Non-pigmented ciliary epithelial cell (primary cell): ENCODE results near the gene ABTB2.

Experiments used
- DNase-seq: peaks from one replicate; pipeline ENCODE4 v3.0.0-alpha.2; 2010; ENCODE audit warnings: low read depth

Gene ABTB2

DNA sequence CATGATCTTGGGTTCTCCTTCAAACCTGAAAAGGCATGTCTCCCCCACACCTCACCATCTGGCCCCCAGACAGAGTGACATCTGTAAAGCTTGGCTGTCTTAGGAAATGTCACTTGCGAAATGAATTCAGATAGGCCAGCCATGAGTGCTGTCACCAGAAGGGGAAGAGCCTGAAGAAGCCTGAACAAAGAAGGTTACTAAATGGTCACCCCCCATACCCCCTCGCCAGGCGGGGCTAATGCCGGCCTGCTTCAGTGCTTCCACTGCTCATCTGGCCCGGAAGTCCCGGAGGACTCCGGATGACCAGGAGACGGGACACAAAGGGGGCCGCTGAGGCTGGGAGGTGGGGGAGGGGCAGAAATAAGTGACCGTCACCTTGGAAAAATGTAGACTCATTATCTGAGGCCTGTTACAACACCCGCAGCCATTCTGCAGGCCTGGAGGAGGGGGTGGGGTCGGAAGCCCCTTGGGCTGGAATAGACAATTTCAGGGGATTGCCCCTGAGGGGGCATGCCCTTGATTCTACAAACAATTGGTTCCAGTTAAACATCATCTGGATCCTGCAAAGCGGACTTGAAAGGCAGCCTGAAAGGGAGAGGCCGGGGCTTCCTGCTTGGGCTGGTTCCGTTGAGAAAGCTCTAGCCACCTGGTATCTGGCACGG is 209.2 kb downstream of the ABTB2 start:
- DNase-seq, result no peak

DNA sequence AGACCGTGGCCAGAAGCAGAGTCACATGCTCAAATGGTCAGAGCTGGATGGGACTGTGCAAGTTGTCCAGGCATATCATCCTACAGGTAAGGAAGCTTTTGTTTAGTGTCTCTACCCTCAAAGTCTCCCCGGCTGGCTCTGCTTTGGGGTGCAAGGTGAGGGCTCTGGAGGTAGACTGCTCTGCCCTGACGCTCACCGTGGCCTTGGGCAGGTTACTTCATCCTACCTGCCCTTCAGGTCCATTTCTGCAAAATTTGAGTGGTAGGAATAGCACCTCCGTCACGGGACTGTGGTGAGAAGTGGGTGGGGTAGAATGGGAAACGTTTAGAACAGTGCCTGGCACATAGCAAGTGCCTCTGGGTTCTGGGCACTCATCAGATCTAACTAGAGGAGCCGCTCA is 210.2 kb downstream of the ABTB2 start:
- DNase-seq, result no peak

DNA sequence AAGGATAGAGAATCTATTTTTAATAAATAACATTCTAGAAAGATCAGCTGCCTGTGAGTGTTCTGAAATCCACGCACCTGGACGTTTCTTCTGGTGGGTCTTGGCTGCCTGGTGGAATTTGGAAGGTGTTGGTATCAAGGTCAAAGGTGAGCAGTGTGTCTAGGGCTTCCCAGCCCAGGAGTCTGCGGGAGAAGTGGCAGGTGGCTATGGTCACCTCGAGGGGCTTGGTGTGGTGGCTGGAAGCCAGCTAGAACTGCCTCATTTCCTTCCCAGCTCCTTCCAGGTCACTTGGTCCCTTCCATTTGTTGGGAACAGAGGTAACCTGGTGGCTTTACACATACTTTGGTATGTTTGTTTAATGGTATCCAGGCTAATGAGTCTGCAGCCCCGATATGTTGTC is 210.9 kb downstream of the ABTB2 start:
- no peak for DNase-seq

DNA sequence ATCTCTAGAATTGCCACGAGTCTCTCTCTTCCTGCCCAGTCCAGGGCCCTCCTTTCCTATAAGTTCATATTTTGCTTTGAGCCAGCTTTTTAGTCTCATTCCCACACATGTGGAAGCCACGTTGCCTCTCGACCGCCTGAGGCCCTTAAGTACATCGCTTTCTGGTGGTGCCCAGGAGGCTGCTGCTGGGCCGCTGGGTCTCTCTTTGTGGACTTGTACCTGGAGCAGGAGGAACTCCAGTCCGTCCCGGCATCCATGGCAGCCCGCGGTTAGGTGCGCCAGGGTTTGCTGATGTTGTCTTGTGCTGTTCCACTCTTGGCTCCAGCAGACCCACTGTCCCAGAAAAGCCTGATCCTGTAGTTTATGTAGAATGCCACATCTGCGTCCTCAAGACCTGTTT is 211.4 kb downstream of the ABTB2 start:
- no peak for DNase-seq

DNA sequence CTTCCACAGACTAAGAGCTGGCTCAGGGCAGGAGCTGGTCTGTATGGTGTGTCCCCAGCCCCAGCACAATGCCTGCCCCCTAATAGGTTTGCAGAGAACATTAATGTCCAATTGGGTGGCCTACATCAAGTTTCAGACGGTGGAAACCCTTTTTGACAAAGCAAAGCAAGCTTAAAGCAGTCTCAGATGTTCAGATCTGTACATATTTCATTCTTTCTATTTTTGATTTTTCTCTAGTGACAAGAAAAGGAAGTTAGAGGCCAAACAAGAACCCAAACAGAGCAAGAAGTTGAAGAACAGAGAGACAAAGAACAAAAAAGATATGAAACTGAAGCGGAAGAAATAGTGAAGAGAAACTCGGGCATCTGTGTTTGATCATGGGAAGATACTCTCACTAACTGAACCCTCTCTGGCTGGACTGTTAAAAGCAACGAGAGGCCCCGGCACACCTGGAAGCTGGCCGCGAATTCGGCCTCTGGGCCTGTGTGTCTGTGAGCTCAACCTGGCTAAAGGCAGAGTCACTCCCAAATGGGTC is 211.9 kb downstream of the ABTB2 start:
- DNase-seq, result no peak

DNA sequence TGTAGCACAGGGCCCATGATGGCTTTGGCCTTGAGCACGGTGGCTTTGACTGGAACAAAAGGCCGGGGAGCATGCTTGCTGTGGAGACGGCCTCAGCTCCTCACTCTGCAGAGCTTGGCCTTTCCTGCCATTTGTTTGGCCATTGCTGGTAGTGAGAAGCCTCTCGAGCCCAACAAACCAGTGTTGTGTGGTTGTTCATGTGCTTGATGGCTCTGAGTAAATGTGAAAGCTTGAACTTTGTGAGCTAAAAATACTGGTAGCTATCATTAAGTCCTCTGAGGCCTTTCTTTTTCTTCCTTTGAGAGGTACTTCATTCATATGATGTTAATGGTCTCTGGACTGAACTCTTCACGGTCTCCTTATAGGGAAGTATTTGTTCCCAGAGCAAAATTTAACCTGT is 212.7 kb downstream of the ABTB2 start:
- DNase-seq, result no peak

DNA sequence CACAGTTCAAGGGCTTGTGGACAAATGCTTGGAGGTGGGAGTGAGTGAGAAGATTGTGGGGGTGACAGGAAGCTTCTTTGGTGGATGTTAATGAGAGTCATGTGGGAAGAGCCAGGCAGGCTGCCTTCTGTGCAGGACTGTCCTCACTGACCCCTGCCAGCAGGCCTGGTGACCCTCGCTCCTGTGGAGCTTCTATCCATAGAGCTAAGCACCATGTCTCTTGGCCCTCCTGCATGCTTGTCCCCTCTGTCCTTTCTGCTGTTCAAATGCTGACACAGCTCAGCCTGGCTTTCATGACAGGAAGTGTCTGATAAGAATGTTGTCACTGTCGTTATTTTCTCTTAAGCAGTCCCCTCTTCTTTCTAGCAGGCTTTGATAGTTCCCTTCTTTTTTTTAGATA is 214.8 kb downstream of the ABTB2 start:
- no peak for DNase-seq

DNA sequence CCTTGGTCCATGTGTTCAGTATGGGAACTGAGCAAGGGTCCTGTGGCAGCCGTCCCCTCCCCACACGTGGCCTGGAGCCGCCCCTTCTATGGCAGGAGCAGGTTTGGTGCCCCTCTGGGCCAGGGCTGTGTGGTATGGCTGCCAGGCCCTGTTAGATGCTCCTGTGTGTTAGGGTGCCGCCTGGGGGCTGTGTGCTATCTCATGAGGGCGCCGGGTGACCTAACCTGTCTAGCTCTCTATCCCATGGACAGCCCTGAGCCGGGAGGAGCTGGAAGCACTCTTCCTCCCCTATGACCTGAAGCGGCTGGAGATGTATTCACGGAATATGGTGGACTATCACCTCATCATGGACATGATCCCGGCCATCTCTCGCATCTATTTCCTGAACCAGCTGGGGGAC is 217.7 kb downstream of the ABTB2 start:
- no peak for DNase-seq

DNA sequence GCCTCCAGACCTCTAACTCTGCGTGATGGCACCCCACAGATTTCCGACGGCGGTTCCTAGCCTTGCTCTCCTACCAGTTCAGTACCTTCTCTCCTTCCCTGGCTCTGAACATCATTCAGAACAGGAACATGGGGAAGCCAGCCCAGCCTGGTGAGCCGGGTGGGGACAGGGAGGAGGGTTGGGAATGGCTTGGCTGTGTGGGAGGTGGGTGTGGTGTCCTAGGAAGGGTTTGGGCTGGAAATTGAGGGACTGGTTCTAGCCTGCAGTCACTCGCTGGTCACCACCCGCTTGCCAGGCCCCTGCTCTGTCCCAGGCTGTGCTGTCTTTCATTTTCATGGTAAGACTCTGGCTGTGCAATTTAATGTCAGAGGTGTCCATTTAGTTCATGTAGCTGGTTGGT is 218.5 kb downstream of the ABTB2 start:
- DNase-seq, result no peak

DNA sequence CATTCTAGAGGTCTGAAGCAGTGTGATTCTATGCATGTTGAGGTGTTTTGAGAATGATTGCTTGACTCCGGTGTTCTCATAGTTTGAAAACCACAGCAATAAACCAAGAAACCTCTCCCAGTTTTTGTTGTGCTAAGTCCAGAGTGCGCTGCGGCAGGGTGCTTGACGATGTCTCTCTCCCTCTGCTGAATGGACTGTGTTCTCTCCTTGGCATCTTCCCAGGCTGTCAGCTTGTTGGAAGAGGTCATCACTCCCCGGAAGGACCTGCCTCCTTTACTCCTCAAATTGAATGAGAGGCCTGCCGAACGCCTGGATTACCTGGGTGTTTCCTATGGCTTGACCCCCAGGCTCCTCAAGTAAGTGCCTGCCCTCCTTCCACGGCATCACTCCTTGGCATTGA is 221.4 kb downstream of the ABTB2 start:
- DNase-seq, result no peak

DNA sequence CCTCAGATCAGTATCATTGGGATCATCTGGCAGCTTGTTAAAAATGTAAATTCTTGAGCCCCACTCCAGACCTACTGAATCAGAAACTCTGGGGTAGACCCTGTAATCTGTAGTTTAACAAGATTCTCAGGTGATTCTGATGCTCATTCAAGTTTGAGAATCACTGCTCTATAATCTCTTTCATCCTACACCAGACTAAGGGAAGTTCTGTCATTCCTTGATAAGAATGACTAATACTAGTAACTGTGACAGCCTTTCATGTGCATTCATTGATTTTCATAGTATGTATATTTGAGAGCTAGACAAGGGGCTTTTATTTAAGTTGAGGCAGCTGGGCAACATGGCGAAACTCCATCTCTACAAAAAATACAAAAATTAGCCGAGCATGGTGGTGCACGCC is 222.4 kb downstream of the ABTB2 start:
- no peak for DNase-seq

DNA sequence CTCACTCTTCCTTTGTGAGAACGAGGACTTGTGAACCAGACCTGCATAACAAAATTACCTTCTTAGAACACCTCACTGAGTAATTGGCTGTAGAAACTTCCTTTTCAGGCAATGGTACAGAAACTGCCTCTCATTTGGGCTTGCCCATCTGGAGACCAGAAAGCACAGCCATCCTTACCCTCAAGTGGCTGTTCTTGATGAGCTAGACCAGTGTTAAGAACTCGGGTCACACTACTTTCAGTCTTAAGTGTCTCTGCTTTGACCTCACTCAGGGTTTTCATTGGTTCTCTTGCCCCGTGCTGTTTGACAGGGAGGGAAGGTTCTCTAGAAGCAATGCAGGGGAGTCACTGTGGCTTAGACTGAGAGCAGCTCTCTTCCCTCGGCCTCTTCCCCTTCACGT is 223.0 kb downstream of the ABTB2 start:
- no peak for DNase-seq

DNA sequence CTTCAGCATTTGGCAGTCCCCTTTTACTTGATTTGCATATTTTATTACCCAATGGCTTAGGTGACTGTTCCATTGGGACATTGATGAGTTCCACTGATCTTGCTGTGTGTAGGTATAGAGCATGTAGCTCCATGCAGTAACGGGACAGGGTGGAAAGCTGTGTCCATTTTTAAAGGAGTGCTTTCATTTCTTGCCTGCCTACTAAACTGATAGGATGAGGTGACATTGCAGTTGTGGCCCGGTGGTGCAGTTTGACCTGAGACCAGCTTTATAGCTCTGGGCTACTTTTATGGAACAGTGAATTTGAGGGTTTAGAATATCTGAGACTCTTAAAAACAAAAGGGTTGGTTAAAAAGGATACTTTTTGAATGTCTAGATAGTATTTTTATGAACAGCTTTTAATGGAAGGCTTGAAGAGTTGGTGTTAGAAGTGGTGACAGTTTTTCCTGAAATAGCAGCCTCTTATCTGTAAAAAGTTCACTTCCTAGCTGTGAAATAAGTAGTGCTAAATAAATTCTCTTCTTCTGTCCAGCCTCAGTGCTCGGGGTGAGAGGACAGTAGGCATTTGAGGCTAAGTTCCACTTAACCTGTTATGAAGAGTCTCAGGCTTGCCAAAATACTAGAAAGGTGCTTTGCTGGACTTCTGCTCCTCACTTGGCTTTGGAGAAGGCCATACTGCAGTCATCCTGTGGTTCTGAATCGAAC is 225.4 kb downstream of the ABTB2 start:
- no peak for DNase-seq

DNA sequence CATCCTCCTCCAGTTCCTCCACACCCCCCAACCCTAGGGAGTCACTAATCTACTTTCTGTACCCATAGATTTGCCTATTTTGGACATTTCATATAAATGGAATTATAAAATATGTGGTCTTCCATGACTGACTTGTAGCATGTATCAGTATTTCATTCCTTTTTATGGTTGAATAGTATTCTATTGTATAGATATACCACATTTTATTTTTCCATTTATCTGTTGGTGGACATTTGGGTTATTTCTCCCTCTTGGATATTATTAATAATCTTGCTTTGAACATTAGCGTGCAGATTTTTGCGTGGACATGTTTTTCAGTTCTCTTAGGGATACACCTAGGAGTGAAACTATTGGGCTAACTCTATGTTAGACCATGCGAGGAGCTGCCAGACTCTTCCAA is 229.0 kb downstream of the ABTB2 start:
- DNase-seq, result no peak

DNA sequence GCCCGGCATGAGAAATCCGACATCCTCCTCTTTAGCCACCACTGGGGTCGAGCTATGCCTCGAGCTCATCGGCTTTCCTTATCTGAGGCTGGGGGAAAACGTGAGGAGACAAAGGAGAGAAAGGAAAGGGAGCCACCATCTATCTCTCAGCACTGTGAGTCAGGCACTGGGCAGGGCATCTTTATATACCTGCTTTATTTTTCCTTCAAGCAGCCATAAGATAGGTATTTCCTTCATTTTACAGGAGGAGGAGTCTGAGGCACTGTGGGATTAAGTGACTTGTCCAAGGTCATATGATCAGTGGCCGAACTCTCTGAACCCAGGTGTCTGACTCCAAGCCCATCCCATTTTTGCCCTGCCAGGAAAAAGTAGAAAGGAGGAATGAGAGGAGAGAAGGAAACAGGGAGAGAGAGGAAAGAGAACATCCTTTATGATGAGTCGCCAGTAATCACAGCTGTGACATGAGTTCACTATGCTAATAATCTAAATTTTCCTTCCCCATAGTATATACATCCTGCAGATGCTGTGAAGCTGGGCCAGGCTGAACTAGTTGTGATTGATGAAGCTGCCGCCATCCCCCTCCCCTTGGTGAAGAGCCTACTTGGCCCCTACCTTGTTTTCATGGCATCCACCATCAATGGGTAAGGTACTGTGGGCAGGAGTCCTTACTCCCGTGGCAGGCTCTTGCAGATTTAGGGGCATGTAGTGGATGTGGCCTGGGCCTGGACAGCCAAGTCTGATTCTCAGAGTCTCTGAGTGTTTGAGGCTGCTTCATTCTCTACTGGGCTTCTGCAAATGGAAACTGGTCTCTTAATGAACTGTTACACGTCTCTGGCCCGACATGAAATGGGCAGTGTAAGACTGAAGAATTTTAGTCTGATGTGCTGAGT is 230.6 kb downstream of the ABTB2 start:
- no peak for DNase-seq

DNA sequence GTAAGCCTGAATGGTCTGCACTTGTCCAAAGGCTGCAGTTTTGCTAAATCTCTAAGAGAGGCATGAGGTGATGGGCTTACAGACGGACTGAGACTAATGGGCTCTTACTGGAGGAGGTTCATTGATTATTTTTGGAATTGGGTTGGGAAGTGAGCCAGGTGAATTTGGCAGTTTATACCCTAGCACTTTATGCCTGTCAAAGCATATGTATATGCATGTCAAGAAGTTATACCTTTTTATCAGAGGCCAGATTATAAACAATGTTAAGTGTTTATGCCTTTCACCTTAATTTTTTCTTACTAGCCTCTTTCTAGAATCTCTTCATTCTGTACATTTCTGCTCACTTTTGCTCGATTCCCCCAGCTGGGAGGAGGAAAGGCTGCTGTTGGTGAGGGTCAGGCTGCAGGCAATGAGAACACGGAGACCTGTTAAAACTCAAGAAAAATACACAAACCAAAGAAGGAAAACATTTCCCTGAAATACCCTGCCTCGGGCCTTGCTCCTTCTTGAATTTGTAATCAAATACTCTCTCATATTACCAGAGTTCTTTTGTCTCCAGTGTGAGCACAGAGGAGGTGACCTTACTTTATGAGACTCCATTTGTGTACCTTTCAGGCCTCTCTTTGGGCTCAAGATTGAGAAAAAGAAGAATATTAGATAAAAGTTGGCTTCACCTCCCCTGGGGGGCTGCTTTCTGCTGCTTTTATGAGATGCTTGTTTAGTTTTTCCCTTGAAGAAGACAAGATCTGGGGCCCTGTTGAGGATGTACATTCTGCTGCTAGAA is 232.7 kb downstream of the ABTB2 start:
- no peak for DNase-seq

DNA sequence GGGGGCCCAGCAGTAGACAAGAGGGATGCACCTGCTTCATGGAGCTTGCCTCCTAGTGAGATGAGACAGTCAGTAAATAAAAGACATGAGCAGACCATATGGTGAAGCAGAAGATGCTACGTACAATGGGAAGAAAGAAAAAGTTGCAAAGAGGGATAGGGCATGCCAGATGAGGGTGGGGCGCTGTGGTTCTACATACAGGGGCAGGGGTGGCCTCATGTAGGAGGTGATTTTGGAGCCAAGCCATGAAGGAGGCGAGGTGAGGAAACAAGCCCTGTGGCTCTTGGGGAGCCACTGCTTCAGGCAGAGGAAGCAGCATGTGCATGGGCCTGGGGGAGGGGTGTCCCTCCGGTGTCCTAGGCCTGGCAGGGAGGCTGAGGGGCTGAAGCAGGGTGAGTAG is 237.2 kb downstream of the ABTB2 start:
- DNase-seq, result no peak

DNA sequence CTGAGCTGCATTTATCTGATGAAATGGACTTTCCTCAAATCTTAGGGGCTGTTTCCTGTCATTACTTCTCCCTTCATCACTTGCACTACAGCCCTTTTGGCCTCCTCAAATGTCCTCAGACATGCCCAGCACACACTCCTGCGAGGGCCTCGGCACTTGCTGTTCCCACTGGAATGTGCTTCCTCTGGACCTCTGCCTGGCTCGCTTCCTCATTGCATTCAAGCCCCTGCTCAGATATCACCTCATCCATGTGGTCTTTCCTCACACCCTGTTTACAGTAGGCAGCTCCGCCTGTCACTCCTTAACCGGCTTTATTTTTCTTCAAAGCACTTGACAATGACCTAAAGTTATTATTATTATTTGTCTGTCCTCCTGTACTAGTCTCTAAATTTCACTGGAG is 243.3 kb downstream of the ABTB2 start:
- DNase-seq, result no peak

DNA sequence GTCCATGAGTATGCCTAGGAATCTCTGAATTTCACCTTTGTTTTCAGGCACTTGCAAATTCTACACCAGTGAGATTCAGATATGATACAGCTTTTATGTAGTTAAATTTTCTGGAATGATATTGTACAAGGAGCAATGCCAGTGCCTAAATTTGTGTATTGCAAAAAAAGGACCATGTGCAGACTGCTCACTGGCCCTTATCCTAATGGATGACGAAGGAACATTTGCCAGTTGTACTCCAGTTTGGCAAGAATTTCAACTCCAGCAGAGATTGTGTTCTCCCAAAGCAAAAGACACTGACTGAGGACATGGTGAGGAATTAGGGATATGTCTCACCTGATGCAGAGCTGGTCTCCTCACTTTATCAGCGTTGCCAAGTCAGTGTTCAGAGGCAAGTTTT is 243.8 kb downstream of the ABTB2 start:
- DNase-seq, result no peak

DNA sequence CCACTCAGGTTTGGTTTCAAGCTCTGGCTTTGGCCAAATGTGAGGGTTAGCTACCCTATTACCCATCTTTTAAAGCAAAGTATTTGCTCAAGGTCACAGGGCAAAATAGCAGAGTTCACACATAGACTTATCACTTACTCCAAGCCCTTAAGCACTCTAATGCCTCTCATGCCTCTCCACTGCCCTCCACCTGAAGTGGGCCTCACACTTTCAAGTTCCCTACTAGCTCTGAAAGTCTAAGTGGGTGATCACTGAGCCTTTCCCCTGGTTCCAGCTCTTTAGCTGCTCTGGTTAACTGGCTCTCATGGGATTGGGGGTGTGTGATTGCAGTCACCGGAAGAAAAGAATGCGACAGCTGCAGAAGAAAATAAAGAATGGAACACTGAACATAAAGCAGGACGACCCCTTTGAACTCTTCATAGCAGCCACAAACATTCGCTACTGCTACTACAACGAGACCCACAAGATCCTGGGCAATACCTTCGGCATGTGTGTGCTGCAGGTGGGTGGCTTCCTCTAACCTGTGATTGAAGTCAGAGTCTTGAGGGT is 246.0 kb downstream of the ABTB2 start:
- DNase-seq, result no peak

DNA sequence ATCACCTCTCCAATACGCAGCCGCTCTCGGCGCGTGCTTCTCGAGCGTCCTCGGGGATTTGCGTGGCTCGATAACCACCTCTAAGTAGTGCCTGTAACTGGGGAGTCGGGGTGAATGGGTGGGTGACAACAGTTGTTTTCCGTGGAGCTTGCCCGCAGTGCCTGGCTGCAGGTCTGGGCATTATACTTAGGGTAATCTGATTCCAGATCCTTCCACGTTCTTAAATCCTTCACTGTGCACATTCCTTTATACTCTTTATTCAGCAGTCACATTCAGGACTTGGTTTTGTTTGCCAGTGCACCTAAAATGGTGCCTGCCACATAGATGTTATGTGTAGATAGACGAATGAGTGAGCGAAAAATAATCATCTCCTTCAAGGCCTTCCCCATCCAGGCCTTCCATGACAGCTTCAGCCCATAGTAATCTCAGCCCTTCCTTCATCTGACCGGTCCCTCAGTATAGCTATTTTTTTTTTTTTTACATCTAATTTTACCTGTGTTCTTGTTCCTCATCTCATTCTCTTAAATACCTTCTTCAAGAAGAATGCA is 251.8 kb downstream of the ABTB2 start:
- no peak for DNase-seq
